HG02943 (cell line): Measurements from ENCODE around the gene TBC1D22A.

ENCODE experiments used
- ATAC-seq: cut with Tn5 transposase; IDR thresholded peaks from one replicate; pipeline ENCODE4 v1.9.1; 2021; ENCODE audit warnings: mild to moderate bottlenecking, low read depth, moderate library complexity; ENCODE audit not compliant: unreplicated experiment

Gene TBC1D22A

DNA sequence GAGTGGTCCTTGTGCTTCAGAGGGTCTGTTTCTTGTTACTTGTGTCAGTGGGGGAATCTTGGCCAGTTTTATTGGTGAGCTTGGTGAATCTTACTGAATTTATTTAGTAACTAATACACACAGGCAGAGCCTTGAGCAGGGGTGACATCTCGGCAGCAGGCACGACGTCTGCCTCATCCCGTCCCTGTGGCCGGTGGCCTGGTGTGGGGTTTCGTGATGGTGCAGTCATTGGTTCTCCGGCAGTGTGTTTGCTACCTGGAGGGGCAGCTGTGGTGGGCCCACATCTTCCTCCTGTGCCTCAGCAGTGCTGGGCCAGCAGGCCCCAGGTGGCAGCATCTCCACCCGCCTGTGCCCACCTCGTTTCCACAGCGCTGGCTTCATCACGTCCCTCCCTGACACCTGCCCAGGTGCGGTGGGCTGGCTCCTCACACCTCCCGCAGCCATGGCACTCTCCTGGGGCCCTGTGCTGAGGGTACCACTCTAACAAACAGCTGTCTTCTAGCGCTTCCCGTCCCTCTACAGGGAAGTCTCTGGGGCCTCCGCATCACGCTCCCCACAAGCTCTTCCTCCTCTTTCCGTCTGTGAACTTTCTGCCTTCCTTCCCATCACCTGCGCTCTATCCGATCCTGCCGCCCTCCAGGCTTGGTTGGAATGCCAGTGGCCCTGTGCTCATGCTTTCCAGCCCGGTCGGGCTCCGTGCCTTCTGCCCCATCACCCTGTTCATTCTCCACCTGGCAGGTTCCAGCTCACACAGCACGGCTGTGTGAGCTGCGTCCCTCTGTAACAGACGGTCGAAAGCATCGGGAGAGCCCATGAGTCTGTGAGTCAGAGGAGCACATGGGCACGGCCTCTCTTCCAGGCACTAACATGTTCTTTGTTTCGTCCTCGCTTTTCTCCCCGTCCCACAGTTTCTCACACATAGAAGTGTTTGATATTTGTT, 203.4 kb downstream of the TBC1D22A start:
- no peak for ATAC-seq

DNA sequence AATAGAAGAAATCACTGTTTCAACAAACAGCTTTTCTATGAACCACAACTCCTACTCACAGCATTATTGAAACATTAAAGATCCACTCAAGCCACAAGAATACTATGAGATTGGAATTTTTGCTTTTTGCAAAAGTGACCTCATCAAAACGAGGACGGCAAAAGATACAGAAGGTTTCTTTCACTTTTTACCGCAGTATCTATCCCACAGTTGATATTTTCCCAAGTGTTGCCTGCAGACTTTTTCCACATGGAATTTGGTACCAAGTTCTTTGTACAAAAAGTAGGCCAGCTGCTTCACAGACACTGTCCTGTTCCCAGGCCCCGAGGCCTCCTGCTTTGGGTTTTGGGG, 204.0 kb downstream of the TBC1D22A start:
- ATAC-seq: no peak

DNA sequence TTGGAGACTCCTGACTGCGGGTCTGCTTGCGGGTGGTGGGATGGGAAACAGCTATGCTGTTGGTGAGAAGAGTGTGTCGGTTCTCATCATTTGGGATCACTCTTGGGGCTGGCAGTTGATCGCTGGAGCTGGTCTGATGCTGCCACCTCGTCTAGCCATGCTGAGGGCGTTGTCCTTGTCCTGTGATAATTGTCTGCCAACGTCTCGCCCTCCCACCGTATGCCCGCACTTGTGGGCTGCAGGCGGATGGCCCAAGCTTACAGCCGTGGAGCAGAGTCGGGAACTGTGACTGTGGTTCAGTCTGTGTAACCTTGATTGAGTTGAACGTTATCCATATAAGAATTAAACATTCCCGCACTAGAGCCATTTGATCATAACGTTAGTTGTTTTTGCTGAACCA, 204.4 kb downstream of the TBC1D22A start:
- no peak for ATAC-seq

GRCh38 chr22:46967445-46968358, 205.3 kb downstream of the TBC1D22A start:
- no peak for ATAC-seq

GRCh38 chr22:46968359-46968740, 205.9 kb downstream of the TBC1D22A start:
- ATAC-seq: no peak

GRCh38 chr22:46968848-46969247, 206.4 kb downstream of the TBC1D22A start:
- no peak for ATAC-seq

DNA sequence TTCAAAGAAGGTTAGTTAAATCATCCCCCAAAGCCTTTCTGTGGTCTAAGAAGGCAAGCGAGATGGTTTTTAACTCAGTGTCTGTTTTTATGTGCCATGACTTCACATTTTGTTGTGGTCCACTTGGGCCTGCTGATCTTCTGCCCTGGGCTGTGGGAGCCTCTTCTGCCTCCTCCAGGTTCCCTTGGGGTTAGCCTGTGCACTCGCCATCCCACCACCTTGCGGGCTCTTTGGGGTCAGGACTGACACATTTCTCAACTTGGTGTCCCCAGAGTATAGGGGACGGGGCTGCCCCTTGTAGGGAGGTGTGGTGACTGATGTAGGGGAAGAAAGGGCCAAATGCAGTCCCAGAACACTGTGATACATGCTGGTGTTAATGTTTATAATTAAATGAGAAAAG, 207.0 kb downstream of the TBC1D22A start:
- ATAC-seq: peak; percentile 58

DNA sequence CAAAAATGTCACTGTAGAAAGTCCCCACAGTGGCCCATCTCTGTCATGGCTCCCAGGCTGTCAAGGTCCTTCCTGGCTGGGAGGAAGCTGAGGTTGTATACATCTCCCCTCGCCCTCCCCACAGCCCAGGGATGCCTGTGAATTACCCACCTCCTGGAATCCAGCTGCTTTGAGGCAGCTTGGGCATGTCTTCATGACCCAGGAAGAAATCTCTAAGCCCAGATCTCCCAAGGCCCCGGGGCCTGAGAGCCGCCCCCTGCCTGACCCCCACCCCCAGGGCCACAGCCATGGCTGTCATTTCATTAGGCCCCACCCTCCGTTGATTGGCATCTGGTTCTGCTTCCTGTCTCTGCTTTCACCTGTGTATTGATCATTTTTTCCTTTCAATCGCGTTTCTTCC, 207.5 kb downstream of the TBC1D22A start:
- peak; percentile 18 for ATAC-seq

DNA sequence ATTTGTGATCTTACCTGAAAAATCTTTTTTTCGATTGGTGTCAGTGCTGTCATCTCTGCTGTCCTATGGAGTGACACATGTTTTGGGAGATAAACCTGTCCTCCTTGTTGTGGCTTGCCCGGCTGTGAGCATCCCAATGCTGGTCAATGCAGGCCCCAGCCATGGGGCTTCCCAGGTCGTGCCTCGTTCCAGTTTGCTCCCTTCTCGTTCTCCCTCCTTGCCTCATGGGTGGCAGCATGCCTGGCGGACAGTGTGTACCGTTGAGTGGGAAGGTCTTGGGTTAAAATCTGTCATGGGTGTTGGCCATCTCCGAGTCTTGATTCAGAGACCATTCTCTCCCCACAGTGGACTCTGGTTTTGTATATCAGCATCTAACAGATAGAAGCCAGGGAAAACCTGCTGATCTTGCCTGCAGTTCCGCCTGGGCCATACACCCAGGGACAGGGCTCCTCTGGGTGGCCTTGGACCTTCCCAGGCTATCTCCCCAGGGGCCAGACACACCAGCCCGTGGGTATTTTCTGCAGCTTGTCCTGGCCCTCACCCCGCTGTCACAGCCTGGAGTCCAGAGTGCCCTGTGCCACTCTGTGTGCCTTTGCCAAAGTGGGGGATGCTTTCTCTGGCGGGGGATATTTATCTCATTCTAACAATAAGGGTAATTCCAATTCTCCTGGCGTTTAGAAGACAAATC, 208.1 kb downstream of the TBC1D22A start:
- no peak for ATAC-seq

DNA sequence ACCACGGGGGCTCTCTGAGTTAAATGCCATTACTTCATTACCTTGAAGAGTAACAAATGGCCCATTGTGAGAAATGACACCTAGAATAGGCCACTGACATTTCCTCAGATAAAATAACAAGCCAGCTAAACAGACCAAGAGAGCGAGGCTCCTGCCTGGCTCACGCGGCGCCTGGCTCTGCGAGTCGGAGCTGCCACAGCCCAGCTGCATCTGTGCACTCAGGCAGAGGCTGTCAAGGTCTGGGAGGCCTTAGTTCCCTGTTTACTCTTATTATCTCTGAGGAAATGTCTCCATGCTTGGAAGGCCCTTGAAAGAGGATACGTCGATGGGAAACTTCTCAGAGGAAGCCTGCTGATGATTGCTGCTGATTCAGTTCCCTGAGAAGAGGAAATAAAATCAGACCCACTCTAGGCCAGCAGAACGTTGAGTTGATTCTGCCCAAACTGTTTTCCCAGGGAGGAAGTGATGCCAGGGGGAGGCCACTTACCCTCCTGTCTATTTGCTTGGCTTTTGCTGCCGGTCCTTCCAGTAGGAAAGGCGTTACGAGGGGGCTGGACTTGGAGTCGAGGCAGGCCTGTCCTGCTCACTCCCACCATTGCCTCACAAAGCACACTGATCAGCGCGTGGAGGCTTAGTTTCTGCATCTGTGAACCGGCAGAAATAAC, 208.8 kb downstream of the TBC1D22A start:
- no peak for ATAC-seq

DNA sequence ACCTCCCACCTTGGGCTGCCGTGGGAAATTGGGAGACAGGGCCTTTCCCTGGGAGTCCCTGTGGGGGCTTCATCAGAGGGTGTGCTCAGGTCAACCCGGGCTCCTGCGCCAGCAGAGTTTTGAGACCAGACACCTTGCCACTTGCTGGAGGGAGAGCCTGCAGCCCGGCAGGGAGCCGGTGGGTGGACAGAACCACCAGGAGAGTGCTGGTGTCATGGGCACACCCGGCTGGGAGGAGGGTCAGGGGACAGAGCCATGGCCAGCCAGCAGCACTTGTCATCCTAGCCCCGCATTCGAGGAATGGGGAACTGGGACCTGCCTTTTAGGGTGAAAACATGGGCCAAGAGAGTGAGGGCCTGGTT, 209.3 kb downstream of the TBC1D22A start:
- ATAC-seq: no peak

GRCh38 chr22:46972256-46972655, 209.8 kb downstream of the TBC1D22A start:
- no peak for ATAC-seq

- no peak for ATAC-seq
Measured at GRCh38 chr22:46972901-46973831, 210.7 kb downstream of the TBC1D22A start.

GRCh38 chr22:46974077-46974476, 211.6 kb downstream of the TBC1D22A start:
- ATAC-seq: no peak

- ATAC-seq: no peak
Measured at GRCh38 chr22:46974631-46975585, 212.5 kb downstream of the TBC1D22A start.

- ATAC-seq: no peak
Measured at GRCh38 chr22:46976143-46976542, 213.7 kb downstream of the TBC1D22A start.

DNA sequence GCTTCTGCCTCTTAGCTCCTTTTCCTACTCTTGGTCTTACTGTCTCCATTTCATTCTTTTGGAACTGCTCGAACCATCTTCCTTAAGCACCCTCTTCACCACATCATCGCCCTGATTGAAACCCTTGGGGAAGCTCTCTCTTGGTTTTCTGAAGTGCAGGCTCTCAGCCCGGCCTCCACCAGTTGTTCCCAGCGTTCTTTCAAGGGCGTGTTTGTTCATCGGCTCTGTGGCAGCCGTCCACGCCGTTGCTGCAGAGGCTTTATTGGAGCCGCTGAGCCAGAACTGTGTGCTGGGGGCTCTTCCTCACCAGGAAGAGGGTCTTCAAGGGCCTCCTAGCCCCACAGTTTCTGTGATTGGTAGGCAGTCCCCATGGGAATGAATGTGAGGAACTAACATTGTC, 214.1 kb downstream of the TBC1D22A start:
- no peak for ATAC-seq

DNA sequence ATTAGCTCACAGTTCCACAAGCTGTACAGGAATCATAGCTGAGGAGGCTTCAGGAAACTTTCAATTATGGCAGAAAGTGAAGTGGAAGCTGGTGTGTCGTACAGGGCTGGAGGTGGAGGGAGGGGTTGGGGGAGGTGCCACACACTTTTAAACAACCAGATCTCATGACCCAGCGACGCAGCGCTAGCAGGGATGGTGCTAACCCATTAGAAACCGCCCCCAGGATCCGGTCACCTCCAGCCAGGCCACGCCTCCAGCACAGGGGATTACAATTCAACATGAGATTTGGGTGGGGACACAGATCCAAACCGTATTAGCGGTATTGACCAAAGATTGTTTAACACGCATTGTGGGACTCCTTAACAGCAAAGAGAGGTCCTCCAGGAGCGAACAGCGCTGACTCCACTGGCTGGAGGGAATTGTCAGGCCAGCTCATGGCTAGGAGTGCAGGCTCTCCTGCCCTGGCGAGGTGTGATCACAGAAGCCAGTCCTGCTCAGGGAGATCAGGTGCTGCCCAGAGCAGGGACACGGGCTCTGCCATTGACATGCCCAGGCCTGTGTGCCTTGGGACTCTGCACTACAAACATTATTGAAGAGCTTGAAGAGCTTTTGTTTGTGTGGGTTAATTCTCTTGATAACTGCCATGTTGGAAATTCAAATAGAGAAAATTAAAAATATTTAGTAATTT, 215.3 kb downstream of the TBC1D22A start:
- no peak for ATAC-seq
